HL-60 (cell line): ENCODE results near the gene TMEM132D.

ENCODE experiments used
- DNase-seq, 2 experiments: peaks; one replicate each; pipeline ENCODE4 v3.0.0-alpha.2; 2010 to 2020; ENCODE audit warnings: low read depth in 1 of 2, low spot score in 1 of 2
- H3K27ac ChIP-seq: fragments of 250-450 bp; sonication (Bioruptor Pico); replicated peaks from 2 replicates; pipeline ENCODE4 v1.5.1; 2020; ENCODE audit warnings: mild to moderate bottlenecking, moderate library complexity
- H3K27me3 ChIP-seq: fragments of 250-450 bp; sonication (Bioruptor Pico); 2 replicates; pipeline ENCODE4 v1.5.1; 2021; ENCODE audit warnings: mild to moderate bottlenecking, moderate library complexity; ENCODE audit not compliant: insufficient read depth, poor library complexity, severe bottlenecking
- H3K4me3 ChIP-seq: replicated peaks from 2 replicates; pipeline ENCODE4 v1.5.1; 2011; ENCODE audit warnings: mild to moderate bottlenecking, control low read depth, low read length; ENCODE audit not compliant: insufficient read depth
- CTCF ChIP-seq: IDR thresholded peaks from one replicate; pipeline ENCODE4 v1.5.1; 2011; ENCODE audit warnings: low read length, control low read depth, inconsistent platforms; ENCODE audit not compliant: insufficient read depth
- GABPA ChIP-seq: IDR thresholded peaks from 2 replicates; pipeline ENCODE4 v1.6.1; 2012; ENCODE audit warnings: low read depth
- POLR2AphosphoS5 ChIP-seq: IDR thresholded peaks from 2 replicates; pipeline ENCODE4 v1.6.1; 2012; ENCODE audit warnings: low read depth
- REST ChIP-seq: IDR thresholded peaks from 2 replicates; pipeline ENCODE4 v1.6.1; 2012; ENCODE audit warnings: low read depth; ENCODE audit not compliant: insufficient replicate concordance
- SPI1 ChIP-seq: IDR thresholded peaks from 2 replicates; pipeline ENCODE4 v1.6.1; 2012; ENCODE audit warnings: low read depth, mild to moderate bottlenecking, borderline replicate concordance

TMEM132D gene

GRCh38 chr12:129614221-129614885, 289.5 kb downstream of the TMEM132D start:
- no peaks in the 10 kb centered on the region for H3K27me3 ChIP-seq
- TF ChIP-seq SPI1 (no peak), GABPA (no peak), POLR2AphosphoS5 (no peak), CTCF (no peak), REST (no peak)
- no peak overlapping the region for H3K4me3 ChIP-seq
- DNase-seq = no peak
- H3K27ac ChIP-seq = no peak overlapping the region

GRCh38 chr12:129613314-129613713, 290.5 kb downstream of the TMEM132D start:
- Histone ChIP-seq H3K4me3 (no peak overlapping the region), H3K27me3 (no peaks in the 10 kb centered on the region), H3K27ac (no peak overlapping the region)
- DNase-seq = no peak
- TF ChIP-seq GABPA = no peak
- TF ChIP-seq SPI1 = no peak
- no peak for TF ChIP-seq POLR2AphosphoS5
- no peak for TF ChIP-seq CTCF
- no peak for TF ChIP-seq REST

GRCh38 chr12:129610601-129611120, 293.2 kb downstream of the TMEM132D start:
- no peak for DNase-seq
- TF ChIP-seq GABPA (no peak), REST (no peak), SPI1 (no peak), POLR2AphosphoS5 (no peak), CTCF (no peak)
- no peak overlapping the region for H3K27ac ChIP-seq
- H3K4me3 ChIP-seq = no peak overlapping the region
- H3K27me3 ChIP-seq = no peaks in the 10 kb centered on the region
